Fibroblast of gingiva (primary cell): Measurements from ENCODE around the gene EXD3.
"Not testable (repeated sequence)": the region's sequence is repeated elsewhere in the genome, so short reads cannot be mapped to it uniquely, and the experiment has no call there.

Source experiments
- DNase-seq: peaks from one replicate; pipeline ENCODE4 v3.0.0-alpha.2; 2011; ENCODE audit warnings: low read depth

EXD3 gene

GRCh38 chr9:137339908-137340462 lies 83.0 kb downstream of the EXD3 start:
- not testable (repeated sequence) for DNase-seq

DNA sequence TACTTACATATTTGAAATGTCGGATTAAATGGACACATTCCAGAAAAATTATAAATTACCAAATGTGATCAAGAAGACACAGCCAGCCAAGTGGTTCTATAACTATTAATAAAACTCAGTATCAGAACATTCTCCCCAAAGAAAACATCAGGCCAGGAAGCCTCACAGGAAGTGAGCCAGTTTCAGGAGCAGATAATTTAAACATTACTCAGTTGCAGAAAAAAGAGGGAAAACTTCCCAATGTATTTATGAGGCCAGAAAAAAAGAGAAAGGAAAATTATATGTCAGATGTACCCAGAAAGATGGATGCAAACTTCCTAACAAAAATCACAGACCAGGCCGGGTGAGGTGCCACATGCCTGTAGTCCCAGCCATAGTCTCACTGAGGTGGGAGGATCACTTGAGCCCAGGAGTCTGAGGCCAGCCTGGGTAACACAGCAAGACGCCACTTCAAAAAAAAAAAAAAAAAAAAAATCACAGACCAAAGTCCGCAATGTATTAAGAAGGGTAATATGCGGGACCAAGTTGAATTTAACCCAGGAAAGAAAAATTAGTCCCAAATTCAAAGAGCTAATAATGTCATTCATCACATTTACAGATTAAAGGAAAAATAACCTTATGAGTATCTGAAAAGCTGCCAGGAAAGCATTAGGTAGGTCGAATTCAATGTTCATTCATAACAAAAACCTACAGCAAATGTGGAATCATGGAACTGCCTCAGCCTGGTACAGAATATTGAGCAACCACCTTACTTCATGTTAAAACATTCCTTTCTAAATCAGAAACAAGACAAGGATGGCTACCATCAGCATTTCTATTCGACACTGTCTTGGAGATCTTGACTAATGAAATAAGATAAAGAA lies 83.7 kb downstream of the EXD3 start:
- no peak for DNase-seq

DNA sequence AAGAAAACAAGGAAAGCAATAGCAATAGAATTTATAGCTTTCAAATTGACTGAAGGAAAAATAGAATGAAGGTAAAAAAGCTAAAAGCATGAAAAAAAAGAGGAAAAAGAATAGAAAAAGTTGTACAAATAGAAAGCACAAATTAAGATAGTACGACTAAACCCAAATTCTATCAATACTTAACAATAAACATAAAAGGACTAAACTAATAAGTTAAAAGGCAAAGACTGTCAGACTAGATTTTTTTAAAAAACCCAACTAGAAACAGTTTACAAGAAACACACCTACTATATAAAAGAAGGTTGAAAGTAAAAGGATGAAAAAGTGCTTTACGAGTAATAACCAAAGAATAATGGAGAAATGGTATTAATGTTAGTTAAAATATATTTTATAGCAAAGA lies 86.2 kb downstream of the EXD3 start:
- no peak for DNase-seq

DNA sequence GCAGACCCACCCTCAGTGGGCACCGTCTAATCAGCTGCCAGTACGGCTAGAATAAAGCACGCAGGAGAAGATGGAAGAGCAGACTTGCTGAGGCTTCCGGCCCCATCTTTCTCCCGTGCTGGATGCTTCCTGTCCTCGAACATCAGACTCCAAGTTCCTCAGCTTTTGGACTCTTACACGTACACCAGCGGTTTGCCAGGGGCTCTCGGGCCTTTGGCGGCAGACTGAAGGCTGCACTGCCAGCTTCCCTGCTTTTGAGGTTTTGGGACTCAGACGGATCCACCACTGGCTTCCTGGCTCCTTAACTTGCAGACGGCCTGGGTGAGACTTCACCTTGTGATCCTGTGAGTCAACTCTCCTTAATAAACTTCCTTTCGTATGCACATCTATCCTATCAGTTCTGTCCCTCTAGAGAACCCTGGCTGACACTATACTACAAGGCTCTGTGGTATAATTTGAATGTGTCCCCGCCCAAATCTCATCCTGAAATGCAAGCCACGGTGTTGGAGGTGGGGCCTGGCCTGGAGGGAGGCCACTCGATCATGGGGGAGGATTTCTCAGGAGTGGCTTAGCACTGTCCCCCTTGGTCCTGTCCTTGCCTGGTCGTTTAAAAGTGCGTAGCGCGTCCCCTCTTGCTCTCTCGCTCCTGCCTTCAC lies 89.8 kb downstream of the EXD3 start:
- no peak for DNase-seq

GRCh38 chr9:137331929-137332328 lies 91.0 kb downstream of the EXD3 start:
- DNase-seq: no peak

GRCh38 chr9:137330689-137331088 lies 92.3 kb downstream of the EXD3 start:
- DNase-seq: no peak

GRCh38 chr9:137329590-137329989 lies 93.4 kb downstream of the EXD3 start:
- not testable (repeated sequence) for DNase-seq

DNA sequence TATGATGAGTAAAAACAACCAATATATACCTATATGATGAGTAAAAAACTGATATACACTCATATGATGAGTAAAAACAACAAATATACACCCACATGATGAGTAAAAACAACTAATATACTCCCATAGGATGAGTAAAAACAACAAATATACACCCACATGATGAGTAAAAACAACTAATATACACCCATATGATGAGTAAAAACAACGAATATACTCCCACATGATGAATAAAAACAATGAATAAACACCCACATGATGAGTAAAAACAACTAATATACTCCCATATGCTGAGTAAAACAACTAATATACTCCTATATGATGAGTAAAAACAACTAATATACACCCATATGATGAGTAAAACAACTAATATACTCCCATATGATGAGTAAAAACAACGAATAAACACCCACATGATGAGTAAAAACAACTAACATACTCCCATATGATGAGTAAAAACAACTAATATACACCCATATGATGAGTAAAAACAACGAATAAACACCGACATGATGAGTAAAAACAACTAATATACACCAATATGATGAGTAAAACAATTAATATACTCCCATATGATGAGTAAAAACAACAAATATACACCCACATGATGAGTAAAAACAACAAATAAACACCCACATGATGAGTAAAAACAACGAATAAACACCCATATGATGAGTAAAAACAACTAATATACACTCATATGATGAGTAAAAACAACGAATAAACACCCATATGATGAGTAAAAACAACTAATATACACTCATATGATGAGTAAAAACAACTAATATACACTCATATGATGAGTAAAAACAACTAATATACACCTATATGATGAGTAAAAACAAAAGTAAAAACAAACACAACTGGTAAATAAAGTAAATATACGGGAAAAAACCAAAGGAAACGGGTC lies 95.1 kb downstream of the EXD3 start:
- DNase-seq: not testable (repeated sequence)

DNA sequence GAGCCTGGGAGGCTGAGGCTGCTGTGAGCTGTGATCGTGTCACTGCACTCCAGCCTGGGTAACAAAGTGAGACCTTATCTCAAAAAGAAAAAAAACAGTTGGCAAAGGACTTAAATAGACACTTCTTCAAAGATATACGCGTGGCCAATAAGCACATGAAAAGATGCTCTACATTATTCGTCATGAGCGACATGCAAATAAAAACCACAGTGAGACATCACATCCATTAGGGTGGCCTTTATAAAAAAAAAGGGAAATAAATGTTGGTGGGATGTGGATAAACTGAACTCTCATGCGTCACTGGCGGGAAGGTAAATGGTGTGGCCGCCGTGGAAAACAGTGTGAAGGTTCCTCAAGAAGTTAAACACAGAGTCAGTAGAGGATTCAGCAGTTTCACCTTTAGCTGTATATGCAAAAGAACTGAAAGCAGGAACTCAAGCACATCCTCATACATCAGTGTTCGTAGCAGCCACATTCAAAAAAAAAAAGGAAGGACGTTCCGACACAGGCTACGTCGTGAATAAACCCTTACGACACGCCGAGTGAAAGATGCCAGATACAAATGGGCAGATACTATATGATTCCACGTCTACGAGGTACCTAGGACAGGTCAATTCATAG lies 96.4 kb downstream of the EXD3 start:
- DNase-seq: no peak

GRCh38 chr9:137325799-137326198 lies 97.2 kb downstream of the EXD3 start:
- no peak for DNase-seq

- no peak for DNase-seq
These were observed 97.8 kb downstream of the EXD3 start for GRCh38 chr9:137325124-137325523.

GRCh38 chr9:137323531-137324331 lies 99.2 kb downstream of the EXD3 start:
- no peak for DNase-seq

- DNase-seq: no peak
These were observed 101.1 kb downstream of the EXD3 start for GRCh38 chr9:137321726-137322361.

GRCh38 chr9:137320555-137321384 lies 102.2 kb downstream of the EXD3 start:
- no peak for DNase-seq

DNA sequence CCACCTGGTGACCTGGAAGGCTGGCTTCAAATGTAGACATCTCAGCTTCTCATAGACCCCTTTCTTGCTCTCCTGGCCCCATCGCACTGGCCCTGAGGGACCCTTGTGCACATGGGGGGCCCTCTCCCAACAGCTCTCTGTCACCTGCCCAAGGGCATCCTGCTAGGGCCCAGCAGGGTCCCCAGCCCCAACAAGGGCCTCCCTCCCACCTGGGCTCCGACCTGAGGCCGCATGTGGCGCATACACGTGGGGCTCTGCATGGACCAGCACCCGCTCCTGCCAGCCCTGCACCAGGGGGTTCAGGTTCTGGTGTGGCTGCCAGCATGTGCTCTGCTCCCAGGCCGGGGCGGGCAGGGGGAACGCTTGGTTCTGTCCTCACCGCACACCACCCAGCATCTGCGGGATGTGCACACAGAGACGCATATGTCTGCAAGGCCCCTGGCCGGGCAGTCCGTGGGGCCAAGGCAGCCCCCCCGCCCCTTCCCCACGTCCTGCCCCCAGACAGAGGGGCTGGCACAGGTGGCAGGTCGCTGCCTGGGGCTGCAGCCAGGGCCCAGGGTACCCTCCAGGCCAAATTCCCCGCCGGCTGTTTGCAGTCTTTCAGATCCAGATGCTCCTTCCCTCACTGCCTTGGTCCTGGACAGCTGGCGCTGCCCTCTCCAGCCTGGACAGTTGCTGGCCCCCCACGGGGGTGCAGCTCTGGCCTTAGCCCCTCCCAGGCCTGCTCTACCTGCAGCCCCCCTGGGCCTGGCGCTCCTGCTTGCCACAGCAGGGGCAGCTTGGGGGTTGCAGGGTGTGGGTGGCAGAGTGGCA lies 103.0 kb downstream of the EXD3 start:
- DNase-seq: no peak

GRCh38 chr9:137319011-137319738 lies 103.8 kb downstream of the EXD3 start:
- DNase-seq: peak; percentile 49

DNA sequence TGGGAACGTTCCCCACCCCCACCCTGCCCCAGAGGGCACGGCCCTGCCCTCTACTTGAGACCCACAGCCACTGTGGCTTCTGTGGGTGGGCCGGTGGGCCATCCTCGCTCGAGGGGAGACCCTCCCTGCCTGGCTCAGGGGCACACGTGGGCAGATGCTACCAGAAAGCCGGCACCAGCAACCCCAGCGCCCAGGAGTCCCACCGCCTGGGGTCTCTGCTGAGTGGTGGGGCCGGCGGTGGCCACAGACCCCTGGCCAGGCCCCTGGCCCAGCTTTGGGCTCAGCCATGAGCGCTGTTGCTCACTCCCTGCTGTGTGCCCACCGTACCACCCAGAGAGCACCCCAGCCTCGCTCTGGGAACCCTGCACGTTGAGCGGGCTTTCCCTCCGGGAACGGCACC lies 104.4 kb downstream of the EXD3 start:
- DNase-seq: no peak
